H1 (cell line): ENCODE results near the gene DNAJC17. TPM values are rescaled to one million over a fixed set of nuclear protein-coding genes. Genes with fewer than 3 reads are reported as not detected.

ENCODE experiments used
- CTCF ChIA-PET: fragments of 300-600 bp; sonication (Branson Sonifier 250); formaldehyde crosslinking; loops from one replicate; lab custom pipeline; 2021; ENCODE audit not compliant: partially characterized antibody; lab: Charles Lee
- POLR2A ChIA-PET: fragments of 300-600 bp; sonication (Branson Sonifier 250); formaldehyde crosslinking; loops from one replicate; lab custom pipeline; 2021; ENCODE audit warnings: inconsistent platforms; ENCODE audit not compliant: partially characterized antibody; lab: Charles Lee
- DNase-seq, 2 experiments: peaks; one replicate each; pipeline versions ENCODE4 v3.0.0 to v3.0.0-alpha.2; 2010 to 2022; ENCODE audit warnings: low spot score in 2 of 2, low read depth in 1 of 2, mixed read lengths in 1 of 2
- FAIRE-seq: peaks from 2 replicates; lab custom pipeline; 2011; peaks lifted over from hg19 to GRCh38; lab: Jason Lieb, UNC
- H2AFZ ChIP-seq: 2 replicates; pipeline ENCODE4 v1.8.1; 2012; ENCODE audit warnings: low read length, inconsistent platforms
- H2AK5ac ChIP-seq: 2 replicates; pipeline ENCODE4 v1.6.1; 2013; ENCODE audit warnings: low read depth, low read length
- H2BK120ac ChIP-seq: replicated peaks from 2 replicates; pipeline ENCODE3; 2013; ENCODE audit warnings: low read depth, low read length, inconsistent platforms
- H2BK12ac ChIP-seq: 2 replicates; pipeline ENCODE4 v1.6.1; 2013; ENCODE audit warnings: low read depth, low read length
- H2BK15ac ChIP-seq: 2 replicates; pipeline ENCODE4 v1.6.1; 2013; ENCODE audit warnings: low read length
- H2BK20ac ChIP-seq: 2 replicates; pipeline ENCODE4 v1.6.1; 2013; ENCODE audit warnings: low read length
- H2BK5ac ChIP-seq: 2 replicates; pipeline ENCODE4 v1.6.1; 2013; ENCODE audit warnings: low read depth, low read length
- H3K14ac ChIP-seq: 2 replicates; pipeline ENCODE4 v1.6.1; 2013; ENCODE audit warnings: inconsistent platforms; ENCODE audit not compliant: insufficient read length
- H3K18ac ChIP-seq: 2 replicates; pipeline ENCODE4 v1.6.1; 2013; ENCODE audit warnings: low read length; ENCODE audit errors: extremely low read depth
- H3K23ac ChIP-seq: 2 replicates; pipeline ENCODE4 v1.6.1; 2013; ENCODE audit warnings: inconsistent platforms; ENCODE audit not compliant: insufficient read length
- H3K23me2 ChIP-seq: 2 replicates; pipeline ENCODE4 v1.6.1; 2013; ENCODE audit warnings: low read depth, low read length
- H3K27ac ChIP-seq: 2 replicates; pipeline ENCODE4 v1.6.1; 2011; ENCODE audit warnings: low read depth, low read length, inconsistent platforms
- H3K27me3 ChIP-seq, 4 experiments: replicated peaks in 1 of 4; 1 replicate in 1 of 4; 2 replicates in 3 of 4; pipeline versions ENCODE4 v1.6.1 to v1.8.1; 2011 to 2013; ENCODE audit warnings: low read length in 3 of 4, mild to moderate bottlenecking in 3 of 4, inconsistent platforms in 2 of 4, mixed read lengths in 2 of 4, moderate library complexity in 1 of 4; ENCODE audit not compliant: control insufficient read depth in 3 of 4, insufficient read depth in 3 of 4; ENCODE audit errors: extremely low read depth in 1 of 4
- H3K36me3 ChIP-seq, 4 experiments: 2 replicates each; pipeline versions ENCODE4 v1.6.1 to v1.8.1; 2011 to 2013; ENCODE audit warnings: mild to moderate bottlenecking in 4 of 4, low read length in 3 of 4, moderate library complexity in 2 of 4, control low read depth in 1 of 4, inconsistent platforms in 1 of 4; ENCODE audit not compliant: insufficient read depth in 4 of 4, control insufficient read depth in 2 of 4
- H3K4ac ChIP-seq: replicated peaks from 2 replicates; pipeline ENCODE3; 2013; ENCODE audit warnings: low read length, low read depth, mixed read lengths, inconsistent platforms; ENCODE audit not compliant: insufficient read length
- H3K4me1 ChIP-seq, 4 experiments: replicated peaks in 1 of 4; 1 replicate in 1 of 4; 2 replicates in 3 of 4; pipeline versions ENCODE4 v1.6.1 to v1.8.1; 2011 to 2013; ENCODE audit warnings: low read length in 3 of 4, inconsistent platforms in 2 of 4, mixed read lengths in 1 of 4; ENCODE audit not compliant: insufficient read depth in 4 of 4, control insufficient read depth in 3 of 4
- H3K4me2 ChIP-seq, 2 experiments: 2 replicates each; pipeline versions ENCODE4 v1.6.1 to v1.8.1; 2011 to 2013; ENCODE audit warnings: low read depth in 2 of 2, low read length in 2 of 2, control low read depth in 1 of 2, inconsistent platforms in 1 of 2, mild to moderate bottlenecking in 1 of 2; ENCODE audit not compliant: insufficient read depth in 1 of 2
- H3K4me3 ChIP-seq, 4 experiments: fragments of 200-600, 300-600 bp in 1 of 4; sonication (generic), shearing (Covaris generic), sonication (Bioruptor Twin) in 1 of 4; 2 replicates each; pipeline versions ENCODE4 v1.5.1 to v1.8.1; 2011 to 2016; ENCODE audit warnings: low read length in 4 of 4, low read depth in 3 of 4, control low read depth in 2 of 4, inconsistent platforms in 2 of 4, mild to moderate bottlenecking in 2 of 4, mixed read lengths in 1 of 4, moderate library complexity in 1 of 4; ENCODE audit not compliant: insufficient read depth in 2 of 4; ENCODE audit errors: extremely low read depth in 1 of 4
- H3K56ac ChIP-seq: replicated peaks from 2 replicates; pipeline ENCODE3; 2013; ENCODE audit warnings: low read depth, mild to moderate bottlenecking, mixed read lengths, low read length, inconsistent platforms; ENCODE audit not compliant: insufficient read length
- H3K79me1 ChIP-seq: 2 replicates; pipeline ENCODE4 v1.6.1; 2013; ENCODE audit warnings: low read depth, low read length, control low read depth
- H3K79me2 ChIP-seq, 2 experiments: 2 replicates each; pipeline versions ENCODE4 v1.6.1 to v1.8.1; 2012 to 2013; ENCODE audit warnings: low read length in 2 of 2, mild to moderate bottlenecking in 2 of 2, inconsistent platforms in 1 of 2; ENCODE audit not compliant: insufficient read depth in 2 of 2, control insufficient read depth in 1 of 2
- H3K9ac ChIP-seq, 4 experiments: replicated peaks in 1 of 4; 1 replicate in 1 of 4; 2 replicates in 3 of 4; pipeline versions ENCODE4 v1.6.1 to v1.8.1; 2011 to 2013; ENCODE audit warnings: low read depth in 3 of 4, low read length in 3 of 4, control low read depth in 2 of 4, mild to moderate bottlenecking in 2 of 4, moderate library complexity in 2 of 4, inconsistent platforms in 1 of 4; ENCODE audit errors: extremely low read depth in 1 of 4
- H3K9me3 ChIP-seq, 2 experiments: 2 replicates each; pipeline versions ENCODE4 v1.6.1 to v1.8.1; 2012 to 2013; ENCODE audit warnings: mild to moderate bottlenecking in 2 of 2, moderate library complexity in 2 of 2, control low read depth in 1 of 2, inconsistent platforms in 1 of 2, low read depth in 1 of 2, low read length in 1 of 2, mixed read lengths in 1 of 2; ENCODE audit not compliant: insufficient read depth in 2 of 2
- H4K20me1 ChIP-seq, 2 experiments: replicated peaks in 1 of 2; 2 replicates each; pipeline versions ENCODE3 to v1.8.1; 2011 to 2013; ENCODE audit warnings: inconsistent platforms in 2 of 2, low read length in 2 of 2, mild to moderate bottlenecking in 1 of 2; ENCODE audit not compliant: insufficient read depth in 2 of 2, control insufficient read depth in 1 of 2
- H4K5ac ChIP-seq: 2 replicates; pipeline ENCODE4 v1.6.1; 2013; ENCODE audit warnings: low read length, low read depth, mixed read lengths, inconsistent platforms; ENCODE audit not compliant: insufficient read length
- H4K8ac ChIP-seq: 2 replicates; pipeline ENCODE4 v1.8.0; 2013; ENCODE audit warnings: mild to moderate bottlenecking, moderate library complexity, low read length, inconsistent platforms; ENCODE audit not compliant: insufficient read depth; ENCODE audit errors: extremely low read depth
- H4K91ac ChIP-seq: replicated peaks from 2 replicates; pipeline ENCODE3; 2013; ENCODE audit warnings: low read length, mixed read lengths, inconsistent platforms; ENCODE audit not compliant: insufficient read length
- SIX5 ChIP-seq: IDR thresholded peaks from 2 replicates; pipeline ENCODE4 v1.6.1; 2011; ENCODE audit warnings: mild to moderate bottlenecking, low read depth, low read length
- TBP ChIP-seq: IDR thresholded peaks from 2 replicates; pipeline ENCODE4 v1.6.1; 2011; ENCODE audit warnings: low read depth, low read length, improper control_type of control experiment
- WGBS, 2 experiments: shearing (Covaris generic) in 1 of 2; methylation state at CpG; one replicate each; pipeline versions ENCODE4 v1.1.6 to v1.1.7; 2013 to 2015; ENCODE audit warnings: low lambda C conversion rate in 2 of 2, mixed read lengths in 2 of 2, inconsistent platforms in 1 of 2, low coverage in 1 of 2, missing lambda C conversion rate in 1 of 2; ENCODE audit not compliant: insufficient replicate concordance in 2 of 2, insufficient coverage in 1 of 2, insufficient read length in 1 of 2; ENCODE audit errors: extremely low coverage in 1 of 2, missing lambda C conversion rate in 1 of 2; 5-methylcytosine and 5-hydroxymethylcytosine counted together
- polyA plus RNA-seq, 7 experiments: library from polyadenylated mRNA; depleted of rRNA in 3 of 7; stranded (reverse) in 5 of 7; unstranded in 2 of 7; fragments of >200 nt in 5 of 7; fragments of 200-250 nt in 2 of 7; gene quantifications; 1 replicate in 5 of 7; 2 replicates in 1 of 7; 4 replicates in 1 of 7; pipeline versions ENCODE4 v1.2.1 to v1.2.3, GENCODE V29; 2011 to 2013; ENCODE audit warnings: missing spikeins in 2 of 7, mixed read lengths in 2 of 7
- total RNA-seq: library from RNA; stranded (reverse); fragmentation: NEBNext Ultra II Directional; extraction: Animal tissue kit (Norgen Biotek cat#: 25700); gene quantifications from 2 replicates; pipeline ENCODE4 v1.2.1, GENCODE V29; 2021
- TF ChIP-seq, protein P1 (sequence below), 3 experiments: IDR thresholded peaks; 1 replicate in 2 of 3; 2 replicates in 1 of 3; pipeline versions ENCODE4 v1.5.1 to v1.6.1; 2011; ENCODE audit warnings: low read length in 3 of 3, mild to moderate bottlenecking in 3 of 3, inconsistent platforms in 2 of 3, low read depth in 1 of 3, moderate library complexity in 1 of 3; ENCODE audit not compliant: insufficient read depth in 1 of 3; ENCODE audit errors: control extremely low read depth in 1 of 3

DNAJC17 gene
- total and polyA plus RNA-seq, 2 of the 8 experiments (the other 6 are each of a cell fraction or from before 2014, with no cell fraction given): 39.5 to 45.4 TPM

DNA sequence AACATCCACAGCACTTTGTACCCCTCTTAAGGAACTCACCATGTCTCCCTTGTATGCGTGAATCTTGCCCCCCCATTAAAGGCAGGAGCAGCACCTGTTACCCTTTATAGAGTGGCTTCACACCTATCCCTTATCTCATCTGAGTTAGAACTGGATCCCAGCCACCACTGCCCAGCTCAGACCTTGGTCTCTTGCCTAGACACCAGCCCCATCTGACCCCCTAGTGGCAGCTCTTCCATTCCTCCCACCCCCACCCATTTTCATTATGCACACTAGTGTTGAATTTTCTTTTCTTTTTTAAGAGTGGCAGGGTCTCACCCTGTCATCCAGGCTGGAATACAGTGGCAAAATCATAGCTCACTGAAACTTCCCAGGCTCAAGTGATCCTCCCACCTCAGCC, 3.6 kb downstream of the DNAJC17 start:
- Histone ChIP-seq H4K5ac (no peak overlapping the region), H3K18ac (no peak overlapping the region), H3K4me3 (no peak overlapping the region), H2BK15ac (no peak overlapping the region), H2AK5ac (no peak overlapping the region), H2BK120ac (no peak overlapping the region), H3K23me2 (peaks cover 9% of the 10 kb centered on the region; the same call in 1 of the 2 replicates), H3K27me3 (no peaks in the 10 kb centered on the region), H3K79me1 (no peaks in the 10 kb centered on the region), H3K9me3 (no peaks in the 10 kb centered on the region), H2AFZ (no peak overlapping the region), H3K27ac (no peak overlapping the region), H3K14ac (no peak overlapping the region), H4K91ac (no peak overlapping the region), H3K4me1 (peaks cover 4 to 14% (median 6%) of the 10 kb centered on the region in 4 experiments; a peak in 6 of 7 replicates), H3K56ac (no peak overlapping the region), H3K4ac (no peak overlapping the region), H4K20me1 (no peaks in the 10 kb centered on the region), H3K9ac (no peak overlapping the region), H3K23ac (no peak overlapping the region), H2BK20ac (no peak overlapping the region), H3K79me2 (no peaks in the 10 kb centered on the region; a peak in 1 of 4 replicates), H3K36me3 (no peaks in the 10 kb centered on the region), H2BK12ac (no peak overlapping the region), H4K8ac (no peak overlapping the region), H2BK5ac (no peak overlapping the region), H3K4me2 (no peak overlapping the region)
- 90% methylated on average over 1 of the region's 1 CpG; no CpG with 5 or more reads in 1 of the 2 experiments for WGBS, 2 experiments
- ChIA-PET CTCF (interaction anchor here (0.6 to 3.1 kb wide), 8 partner anchors 12 to 398 kb away, joined by 3 to 14 read pairs (median 4); no protein-coding TSS in a partner anchor), POLR2A (interaction anchor here (1.2 to 1.4 kb wide), 3 partner anchors 37 to 119 kb away, joined by 3 to 5 read pairs (median 4); partner anchors contain the start of gene SPINT1)
- no peak for FAIRE-seq
- TF ChIP-seq SIX5 (no peak), TBP (no peak)
- TF ChIP-seq, protein P1, sequence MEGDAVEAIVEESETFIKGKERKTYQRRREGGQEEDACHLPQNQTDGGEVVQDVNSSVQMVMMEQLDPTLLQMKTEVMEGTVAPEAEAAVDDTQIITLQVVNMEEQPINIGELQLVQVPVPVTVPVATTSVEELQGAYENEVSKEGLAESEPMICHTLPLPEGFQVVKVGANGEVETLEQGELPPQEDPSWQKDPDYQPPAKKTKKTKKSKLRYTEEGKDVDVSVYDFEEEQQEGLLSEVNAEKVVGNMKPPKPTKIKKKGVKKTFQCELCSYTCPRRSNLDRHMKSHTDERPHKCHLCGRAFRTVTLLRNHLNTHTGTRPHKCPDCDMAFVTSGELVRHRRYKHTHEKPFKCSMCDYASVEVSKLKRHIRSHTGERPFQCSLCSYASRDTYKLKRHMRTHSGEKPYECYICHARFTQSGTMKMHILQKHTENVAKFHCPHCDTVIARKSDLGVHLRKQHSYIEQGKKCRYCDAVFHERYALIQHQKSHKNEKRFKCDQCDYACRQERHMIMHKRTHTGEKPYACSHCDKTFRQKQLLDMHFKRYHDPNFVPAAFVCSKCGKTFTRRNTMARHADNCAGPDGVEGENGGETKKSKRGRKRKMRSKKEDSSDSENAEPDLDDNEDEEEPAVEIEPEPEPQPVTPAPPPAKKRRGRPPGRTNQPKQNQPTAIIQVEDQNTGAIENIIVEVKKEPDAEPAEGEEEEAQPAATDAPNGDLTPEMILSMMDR (IDR thresholded peaks at IDR 0.05; ENCODE audit: control extremely low read depth in 1 of 3, insufficient read depth in 1 of 3, low read depth in 1 of 3, low read length in 3 of 3): peak in 1 of 3 experiments; percentile 2; a peak in 1 of 4 replicates
- DNase-seq: no peak
